Measurements from ENCODE around the gene PPM1A.

DNA sequence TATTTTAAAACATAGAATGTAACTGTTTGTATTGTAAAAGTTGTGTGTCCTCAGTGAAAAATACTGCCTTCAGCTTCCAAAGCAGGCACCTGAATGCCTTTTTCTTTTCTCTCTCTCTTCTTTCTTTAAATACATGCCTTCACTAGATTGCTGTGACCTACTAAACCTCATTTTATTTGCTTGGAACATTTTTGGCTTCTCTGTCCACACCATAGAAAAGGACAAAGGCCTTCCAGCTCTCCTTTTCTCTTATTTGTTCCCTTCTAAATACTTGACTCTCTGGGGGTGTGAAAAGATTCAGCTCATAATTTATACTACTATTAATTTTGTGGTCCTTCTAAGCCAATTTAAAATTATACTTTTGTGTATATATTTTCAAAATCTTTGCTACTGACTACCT is 38.4 kb downstream of the PPM1A start:
- TF ChIP-seq ZNF660 (tag by site-specific recombination; IDR thresholded peaks at IDR 0.05): no peak
- TF ChIP-seq, protein P1, sequence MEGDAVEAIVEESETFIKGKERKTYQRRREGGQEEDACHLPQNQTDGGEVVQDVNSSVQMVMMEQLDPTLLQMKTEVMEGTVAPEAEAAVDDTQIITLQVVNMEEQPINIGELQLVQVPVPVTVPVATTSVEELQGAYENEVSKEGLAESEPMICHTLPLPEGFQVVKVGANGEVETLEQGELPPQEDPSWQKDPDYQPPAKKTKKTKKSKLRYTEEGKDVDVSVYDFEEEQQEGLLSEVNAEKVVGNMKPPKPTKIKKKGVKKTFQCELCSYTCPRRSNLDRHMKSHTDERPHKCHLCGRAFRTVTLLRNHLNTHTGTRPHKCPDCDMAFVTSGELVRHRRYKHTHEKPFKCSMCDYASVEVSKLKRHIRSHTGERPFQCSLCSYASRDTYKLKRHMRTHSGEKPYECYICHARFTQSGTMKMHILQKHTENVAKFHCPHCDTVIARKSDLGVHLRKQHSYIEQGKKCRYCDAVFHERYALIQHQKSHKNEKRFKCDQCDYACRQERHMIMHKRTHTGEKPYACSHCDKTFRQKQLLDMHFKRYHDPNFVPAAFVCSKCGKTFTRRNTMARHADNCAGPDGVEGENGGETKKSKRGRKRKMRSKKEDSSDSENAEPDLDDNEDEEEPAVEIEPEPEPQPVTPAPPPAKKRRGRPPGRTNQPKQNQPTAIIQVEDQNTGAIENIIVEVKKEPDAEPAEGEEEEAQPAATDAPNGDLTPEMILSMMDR (tag by site-specific recombination; IDR thresholded peaks at IDR 0.05): no peak
- TF ChIP-seq SETDB1 (IDR thresholded peaks at IDR 0.05; ENCODE audit: insufficient read length, low read length): no peak
- TF ChIP-seq ZNF558 (tag by site-specific recombination; IDR thresholded peaks at IDR 0.05): no peak

All from HEK293 (cell line).